KOPT-K1 (cell line): ENCODE results near the gene GALP.
"Not testable (repeated sequence)": the region's sequence is repeated elsewhere in the genome, so short reads cannot be mapped to it uniquely, and the experiment has no call there.

ENCODE experiments used
- H3K27ac ChIP-seq: fragments of 200-600 bp; sonication (generic); 2 replicates; pipeline ENCODE4 v1.5.1; 2016; ENCODE audit warnings: antibody characterized with exemption, mild to moderate bottlenecking, low read depth, low read length; ENCODE audit not compliant: poor library complexity, severe bottlenecking
- H3K36me3 ChIP-seq: fragments of 200-600 bp; sonication (generic); 2 replicates; pipeline ENCODE4 v1.5.1; 2017; ENCODE audit warnings: antibody characterized with exemption, mild to moderate bottlenecking, low read length, moderate library complexity; ENCODE audit not compliant: insufficient read depth
- H3K9me3 ChIP-seq: fragments of 200-600 bp; sonication (generic); 2 replicates; pipeline ENCODE4 v1.5.1; 2017; ENCODE audit warnings: antibody characterized with exemption, low read length, mild to moderate bottlenecking; ENCODE audit not compliant: insufficient read depth, poor library complexity, severe bottlenecking

The GALP gene

GRCh38 chr19:56142087-56142787 lies 33.6 kb upstream of the GALP start:
- H3K27ac ChIP-seq, result peak overlapping the region; percentile 84

GRCh38 chr19:56142897-56143434 lies 32.8 kb upstream of the GALP start:
- H3K36me3 ChIP-seq, result peaks cover 19% of the 10 kb centered on the region
- H3K27ac ChIP-seq, result peak overlapping the region; percentile 84
- H3K9me3 ChIP-seq, result no peaks in the 10 kb centered on the region

More at GRCh38 chr19:56142087-56142787, 33.6 kb upstream of the GALP start:
- peaks cover 12% of the 10 kb centered on the region; the same call in 1 of the 2 replicates for H3K36me3 ChIP-seq
- H3K9me3 ChIP-seq, result no peaks in the 10 kb centered on the region

GRCh38 chr19:56144376-56144775 lies 31.4 kb upstream of the GALP start:
- Histone ChIP-seq H3K27ac (peak overlapping the region; percentile 84), H3K36me3 (peaks cover 31% of the 10 kb centered on the region), H3K9me3 (no peaks in the 10 kb centered on the region)

GRCh38 chr19:56144831-56145230 lies 31.0 kb upstream of the GALP start:
- Histone ChIP-seq H3K27ac (peak overlapping the region; percentile 84), H3K9me3 (no peaks in the 10 kb centered on the region), H3K36me3 (peaks cover 36% of the 10 kb centered on the region)

- peaks cover 43% of the 10 kb centered on the region for H3K36me3 ChIP-seq
These were observed 30.1 kb upstream of the GALP start for GRCh38 chr19:56145698-56146097.

GRCh38 chr19:56146904-56147303 lies 28.9 kb upstream of the GALP start:
- Histone ChIP-seq H3K27ac (no peak overlapping the region), H3K36me3 (peaks cover 43% of the 10 kb centered on the region)

More at GRCh38 chr19:56145698-56146097, 30.1 kb upstream of the GALP start:
- Histone ChIP-seq H3K9me3 (no peaks in the 10 kb centered on the region), H3K27ac (no peak overlapping the region)

GRCh38 chr19:56147307-56147706 lies 28.5 kb upstream of the GALP start:
- no peaks in the 10 kb centered on the region for H3K9me3 ChIP-seq
- H3K27ac ChIP-seq, result no peak overlapping the region
- H3K36me3 ChIP-seq, result peaks cover 43% of the 10 kb centered on the region

More at GRCh38 chr19:56146904-56147303, 28.9 kb upstream of the GALP start:
- no peaks in the 10 kb centered on the region for H3K9me3 ChIP-seq

- Histone ChIP-seq H3K27ac (no peak overlapping the region), H3K36me3 (peaks cover 44% of the 10 kb centered on the region), H3K9me3 (no peaks in the 10 kb centered on the region)
These were observed 27.7 kb upstream of the GALP start for GRCh38 chr19:56148096-56148495.

- peaks cover 53% of the 10 kb centered on the region for H3K36me3 ChIP-seq
- H3K27ac ChIP-seq, H3K9me3 ChIP-seq: not testable (repeated sequence)
These were observed 26.7 kb upstream of the GALP start for GRCh38 chr19:56148955-56149655.

- no peaks in the 10 kb centered on the region for H3K9me3 ChIP-seq
- peaks cover 59% of the 10 kb centered on the region for H3K36me3 ChIP-seq
- no peak overlapping the region for H3K27ac ChIP-seq
These were observed 26.2 kb upstream of the GALP start for GRCh38 chr19:56149656-56150038.

- no peaks in the 10 kb centered on the region for H3K9me3 ChIP-seq
- H3K36me3 ChIP-seq, result peaks cover 66% of the 10 kb centered on the region
- H3K27ac ChIP-seq, result no peak overlapping the region
These were observed 25.4 kb upstream of the GALP start for GRCh38 chr19:56150358-56150757.

- Histone ChIP-seq H3K9me3 (no peaks in the 10 kb centered on the region), H3K36me3 (peaks cover 73% of the 10 kb centered on the region), H3K27ac (no peak overlapping the region)
These were observed 23.2 kb upstream of the GALP start for GRCh38 chr19:56152644-56153043.

GRCh38 chr19:56153507-56153906 lies 22.3 kb upstream of the GALP start:
- Histone ChIP-seq H3K27ac (no peak overlapping the region), H3K36me3 (peaks cover 73% of the 10 kb centered on the region), H3K9me3 (no peaks in the 10 kb centered on the region)

GRCh38 chr19:56155124-56155687 lies 20.6 kb upstream of the GALP start:
- Histone ChIP-seq H3K36me3 (peaks cover 71% of the 10 kb centered on the region), H3K27ac (no peak overlapping the region)

GRCh38 chr19:56156768-56157167 lies 19.0 kb upstream of the GALP start:
- Histone ChIP-seq H3K36me3 (peaks cover 83% of the 10 kb centered on the region), H3K9me3 (no peaks in the 10 kb centered on the region), H3K27ac (no peak overlapping the region)

More at GRCh38 chr19:56155124-56155687, 20.6 kb upstream of the GALP start:
- H3K9me3 ChIP-seq, result no peaks in the 10 kb centered on the region
